B cell (primary cell): ENCODE measurements around the gene PRSS21. TPM values are rescaled to one million over a fixed set of nuclear protein-coding genes. Genes with fewer than 3 reads are reported as not detected.

Experiments
- ATAC-seq: fragments of 200-7000 bp; cut with Tn5 transposase; one replicate; pipeline ENCODE4 v1.10.0; 2021; ENCODE audit warnings: low read depth, mild to moderate bottlenecking, moderate number of reproducible peaks, moderate library complexity
- CTCF ChIA-PET: fragments of 350-600 bp; sonication (Branson Sonifier 250); formaldehyde crosslinking; loops from one replicate; lab custom pipeline; 2021; ENCODE audit warnings: antibody characterized with exemption, inconsistent platforms; lab: Charles Lee
- POLR2A ChIA-PET: fragments of 350-600 bp; sonication (Branson Sonifier 250); formaldehyde crosslinking; loops from one replicate; lab custom pipeline; 2021; ENCODE audit warnings: antibody characterized with exemption; lab: Charles Lee
- DNase-seq: peaks from one replicate; pipeline ENCODE4 v3.0.0; 2013
- H2AFZ ChIP-seq: 2 replicates; pipeline ENCODE4 v1.6.1; 2012; ENCODE audit warnings: mild to moderate bottlenecking, low read depth, low read length; ENCODE audit not compliant: insufficient read depth, poor library complexity, severe bottlenecking
- H3K27ac ChIP-seq, 2 donors: 1 replicate in 1 of 2; 2 replicates in 1 of 2; pipeline ENCODE4 v1.5.1; 2012 to 2013; ENCODE audit warnings: low read length in 2 of 2, mild to moderate bottlenecking in 2 of 2, moderate library complexity in 1 of 2
- H3K27me3 ChIP-seq, 4 experiments: fragments of 200-600 bp in 1 of 4; sonication (generic) in 1 of 4; replicated peaks in 1 of 4; 1 replicate in 2 of 4; 2 replicates in 2 of 4; pipeline versions ENCODE4 v1.6.1 to v1.7.0; 2013 to 2016; ENCODE audit warnings: low read length in 3 of 4, mild to moderate bottlenecking in 2 of 4, mixed read lengths in 1 of 4, moderate library complexity in 1 of 4; ENCODE audit not compliant: insufficient read depth in 4 of 4, control insufficient read depth in 3 of 4; ENCODE audit errors: control extremely low read depth in 1 of 4
- H3K36me3 ChIP-seq, 2 experiments: replicated peaks in 1 of 2; 1 replicate in 1 of 2; 2 replicates in 1 of 2; pipeline versions ENCODE4 v1.6.1 to v1.7.1; 2013; ENCODE audit warnings: low read length in 1 of 2; ENCODE audit not compliant: insufficient read depth in 2 of 2, control insufficient read depth in 1 of 2; ENCODE audit errors: control extremely low read depth in 1 of 2, extremely low read depth in 1 of 2
- H3K4me1 ChIP-seq, 2 donors: fragments of 200-600 bp in 1 of 2; sonication (generic) in 1 of 2; 1 replicate in 1 of 2; 2 replicates in 1 of 2; pipeline versions ENCODE4 v1.5.1 to v1.6.1; 2013 to 2017; ENCODE audit warnings: low read length in 2 of 2; ENCODE audit not compliant: control insufficient read depth in 2 of 2, insufficient read depth in 2 of 2
- H3K4me2 ChIP-seq: replicated peaks from 2 replicates; pipeline ENCODE3; 2012; ENCODE audit warnings: mild to moderate bottlenecking, low read depth, low read length; ENCODE audit not compliant: poor library complexity, severe bottlenecking
- H3K4me3 ChIP-seq, 5 experiments: fragments of 200-600 bp in 1 of 5; sonication (generic) in 1 of 5; 1 replicate in 3 of 5; 2 replicates in 2 of 5; pipeline versions ENCODE4 v1.5.1 to v1.7.0; 2011 to 2016; ENCODE audit warnings: low read length in 4 of 5, mild to moderate bottlenecking in 4 of 5, low read depth in 2 of 5, control low read depth in 1 of 5, moderate library complexity in 1 of 5; ENCODE audit not compliant: insufficient read depth in 1 of 5; ENCODE audit errors: control extremely low read depth in 1 of 5, extremely low read depth in 1 of 5
- H3K79me2 ChIP-seq: fragments of 200-600 bp; sonication (generic); one replicate; pipeline ENCODE4 v1.6.0; 2016; ENCODE audit warnings: low read length; ENCODE audit not compliant: control insufficient read depth, insufficient read depth
- H3K9ac ChIP-seq: fragments of 200-600 bp; sonication (generic); 2 replicates; pipeline ENCODE4 v1.6.1; 2017; ENCODE audit warnings: mild to moderate bottlenecking, low read length, moderate library complexity
- H3K9me3 ChIP-seq, 3 donors: one replicate each; pipeline versions ENCODE4 v1.6.1 to v1.7.1; 2013; ENCODE audit warnings: low read length in 2 of 3; ENCODE audit not compliant: control insufficient read depth in 2 of 3, insufficient read depth in 1 of 3; ENCODE audit errors: control extremely low read depth in 1 of 3
- H4K20me1 ChIP-seq: 2 replicates; pipeline ENCODE4 v1.6.0; 2012; ENCODE audit warnings: mild to moderate bottlenecking, low read length; ENCODE audit not compliant: insufficient read depth, control insufficient read depth, poor library complexity, severe bottlenecking
- H3K27ac Mint-ChIP-seq: one replicate; pipeline ENCODE4 v1.8.0; 2021; ENCODE audit warnings: mixed read lengths
- H3K27me3 Mint-ChIP-seq: one replicate; pipeline ENCODE4 v1.8.0; 2021; ENCODE audit warnings: mixed read lengths
- H3K4me1 Mint-ChIP-seq: one replicate; pipeline ENCODE4 v1.8.0; 2021; ENCODE audit warnings: mixed read lengths
- H3K4me3 Mint-ChIP-seq: one replicate; pipeline ENCODE4 v1.8.0; 2021; ENCODE audit warnings: mixed read lengths
- H3K9me3 Mint-ChIP-seq: one replicate; pipeline ENCODE4 v1.8.0; 2022; ENCODE audit warnings: mixed read lengths; ENCODE audit not compliant: insufficient read depth
- CTCF ChIP-seq: fragments of 200-600 bp; IDR thresholded peaks from one replicate; pipeline ENCODE4 v1.8.0; 2022; ENCODE audit warnings: antibody characterized with exemption, mild to moderate bottlenecking
- EZH2 ChIP-seq: IDR thresholded peaks from 2 replicates; pipeline ENCODE4 v1.6.1; 2012; ENCODE audit warnings: borderline replicate concordance, low read depth, mild to moderate bottlenecking, moderate library complexity, low read length; ENCODE audit not compliant: insufficient read depth, poor library complexity, severe bottlenecking
- WGBS: methylation state at CpG from one replicate; pipeline ENCODE4 v1.1.5; 2013; ENCODE audit warnings: missing lambda C conversion rate; ENCODE audit not compliant: insufficient coverage; 5-methylcytosine and 5-hydroxymethylcytosine counted together
- intact Hi-C: fragments of 100-400 bp; cut with micrococcal nuclease; formaldehyde crosslinking; loops from one replicate; pipeline ENCODE4 v1.10.0; 2022
- polyA plus RNA-seq: library from polyadenylated mRNA; depleted of rRNA; stranded (reverse); fragments of >200 nt; gene quantifications from 2 replicates; pipeline ENCODE4 v1.2.3, GENCODE V29; 2012
- total RNA-seq, 2 donors: library from RNA; stranded (reverse); fragments of 120-200 nt in 1 of 2; gene quantifications; 1 replicate in 1 of 2; 2 replicates in 1 of 2; pipeline versions ENCODE4 v1.2.3 to v1.2.4, GENCODE V29; 2013 to 2022

Gene PRSS21
- total and polyA plus RNA-seq, 2 donors (not counting 1 experiment from before 2014, with no cell fraction given): 2.0 to 5.8 TPM

GRCh38 chr16:2827831-2828520, 10.9 kb downstream of the PRSS21 start:
- no peaks in the 10 kb centered on the region for H3K36me3 ChIP-seq
- H2AFZ ChIP-seq: no peak overlapping the region
- CTCF ChIA-PET: no interaction called here
- ATAC-seq (no peak), DNase-seq (no peak)
- no peak overlapping the region for H3K9ac ChIP-seq
- Mint-ChIP-seq H3K27ac (no peak overlapping the region), H3K9me3 (no peaks in the 10 kb centered on the region), H3K4me3 (no peak overlapping the region), H3K27me3 (peaks cover 11% of the 10 kb centered on the region), H3K4me1 (no peaks in the 10 kb centered on the region)
- 85% methylated on average over 8 of the region's 14 CpGs for WGBS
- H3K9me3 ChIP-seq: no peaks in the 10 kb centered on the region
- H4K20me1 ChIP-seq: no peaks in the 10 kb centered on the region
- no peak overlapping the region for H3K4me2 ChIP-seq
- POLR2A ChIA-PET: no interaction called here
- no peak overlapping the region for H3K27ac ChIP-seq
- H3K79me2 ChIP-seq: no peaks in the 10 kb centered on the region
- H3K27me3 ChIP-seq: peaks cover 0 to 28% (median 5%) of the 10 kb centered on the region in 4 experiments
- no peak for TF ChIP-seq EZH2
- no peak for TF ChIP-seq CTCF
- intact Hi-C loops: no loop called here
- H3K4me1 ChIP-seq: no peaks in the 10 kb centered on the region
- H3K4me3 ChIP-seq: no peak overlapping the region

- no peaks in the 10 kb centered on the region for H3K4me1 ChIP-seq
- ChIA-PET POLR2A (no interaction called here), CTCF (no interaction called here)
- peaks cover 11% of the 10 kb centered on the region for H3K27me3 Mint-ChIP-seq
- ATAC-seq (no peak), DNase-seq (no peak)
- peaks cover 0 to 29% (median 5%) of the 10 kb centered on the region in 4 experiments for H3K27me3 ChIP-seq
- no peak overlapping the region for H3K4me3 ChIP-seq
- no peaks in the 10 kb centered on the region for H3K79me2 ChIP-seq
- no peak overlapping the region for H3K9ac ChIP-seq
- H3K27ac Mint-ChIP-seq: no peak overlapping the region
- no peak overlapping the region for H3K4me3 Mint-ChIP-seq
- no peak overlapping the region for H3K4me2 ChIP-seq
- intact Hi-C loops: no loop called here
- no peak overlapping the region for H3K27ac ChIP-seq
- H3K9me3 ChIP-seq: no peaks in the 10 kb centered on the region
- WGBS: 77% methylated on average over 8 of the region's 8 CpGs
- no peak for TF ChIP-seq EZH2
- no peaks in the 10 kb centered on the region for H3K9me3 Mint-ChIP-seq
- H2AFZ ChIP-seq: no peak overlapping the region
- no peaks in the 10 kb centered on the region for H3K36me3 ChIP-seq
- H4K20me1 ChIP-seq: no peaks in the 10 kb centered on the region
- H3K4me1 Mint-ChIP-seq: no peaks in the 10 kb centered on the region
Observed at GRCh38 chr16:2828521-2828840, 11.4 kb downstream of the PRSS21 start.
